ENCODE results near the gene SLC45A1. TPM values are rescaled to one million over a fixed set of nuclear protein-coding genes. Genes with fewer than 3 reads are reported as not detected.

The SLC45A1 gene
- total RNA-seq, 1 experiment from 2014 or later = 13.8 TPM

- POLR2A ChIA-PET = no interaction called here
- H3K27me3 ChIP-seq (ENCODE audit: insufficient read depth, low read length) = no peaks in the 10 kb centered on the region
Measured at GRCh38 chr1:8339203-8339600, 21.3 kb downstream of the SLC45A1 start.

More at GRCh38 chr1:8339203-8339600, 21.3 kb downstream of the SLC45A1 start:
- H3K4me1 ChIP-seq (ENCODE audit: control insufficient read depth in 1 of 2, insufficient read depth in 2 of 2, low read length in 2 of 2) = peaks cover 14 to 21% of the 10 kb centered on the region in 2 experiments
- ChIA-PET RAD21 (ENCODE audit: low non-redundant PET in 1 of 2, low total read pairs in 2 of 2, uncharacterized antibody in 2 of 2, unreplicated experiment in 2 of 2) (no interaction called here), CTCF (no interaction called here)
- no peak overlapping the region for H3K4me2 ChIP-seq (ENCODE audit: low read length)
- H3K9me3 ChIP-seq (ENCODE audit: control insufficient read depth in 1 of 2, insufficient read depth in 1 of 2, low read depth in 1 of 2, low read length in 2 of 2) = no peaks in the 10 kb centered on the region
- DNase-seq (ENCODE audit: low read depth, low spot score) (no peak), ATAC-seq (no peak)
- no peaks in the 10 kb centered on the region for H3K79me2 ChIP-seq (ENCODE audit: insufficient read depth, low read length)
- no peak overlapping the region for H3K4me3 ChIP-seq (replicated peaks in 1 of 2; ENCODE audit: low read depth in 1 of 2, low read length in 2 of 2)
- no peak overlapping the region for H2AFZ ChIP-seq (ENCODE audit: low read depth, low read length, poor library complexity, severe bottlenecking)
- TF ChIP-seq CTCF (IDR thresholded peaks at IDR 0.05 in 2 of 3, conservative IDR thresholded peaks at IDR 0.05 in 1 of 3; ENCODE audit: borderline replicate concordance in 1 of 3, insufficient read depth in 1 of 3, low read depth in 2 of 3, low read length in 2 of 3) = no peak
- TF ChIP-seq TCF7L2 (IDR thresholded peaks at IDR 0.05; ENCODE audit: borderline replicate concordance, extremely low read depth, insufficient read depth, insufficient read length) = no peak
- TF ChIP-seq MAX (IDR thresholded peaks at IDR 0.05) = no peak
- TF ChIP-seq CBX3 (IDR thresholded peaks at IDR 0.05; ENCODE audit: low read depth) = no peak
- TF ChIP-seq EGR1 (IDR thresholded peaks at IDR 0.05; ENCODE audit: low read depth) = no peak
- no peak for TF ChIP-seq YY1 (IDR thresholded peaks at IDR 0.05; ENCODE audit: extremely low read depth, insufficient replicate concordance, low read depth, low read length)
- TF ChIP-seq FOSL1 (IDR thresholded peaks at IDR 0.05; ENCODE audit: low read depth) = no peak
- no peak for TF ChIP-seq ZFX (IDR thresholded peaks at IDR 0.05)
- no peak for TF ChIP-seq EZH2 (IDR thresholded peaks at IDR 0.05)
- TF ChIP-seq ATF3 (IDR thresholded peaks at IDR 0.05) = no peak
- no peaks in the 10 kb centered on the region for H4K20me1 ChIP-seq (ENCODE audit: insufficient read depth)
- peaks cover 0 to 3% of the 10 kb centered on the region in 2 experiments; a peak in 1 of 4 replicates for H3K36me3 ChIP-seq (ENCODE audit: control insufficient read depth in 1 of 2, insufficient read depth in 2 of 2, low read length in 2 of 2)
- H3K9me2 ChIP-seq (ENCODE audit: insufficient read depth) = no peaks in the 10 kb centered on the region
- H3K27ac ChIP-seq (ENCODE audit: low read depth, low read length) = no peak overlapping the region
- H3K9ac ChIP-seq (ENCODE audit: low read length) = no peak overlapping the region
- intact Hi-C loops (cut with micrococcal nuclease) = no loop called here
- no TSS peak for BruUV-seq (replicated peaks)

Measured in HCT116 (cell line).